HG02571 (cell line): Measurements from ENCODE around the gene RFX2.

ENCODE experiments used
- ATAC-seq: cut with Tn5 transposase; IDR thresholded peaks from one replicate; pipeline ENCODE4 v1.9.1; 2021; ENCODE audit warnings: mild to moderate bottlenecking, moderate library complexity; ENCODE audit not compliant: unreplicated experiment

RFX2 gene

DNA sequence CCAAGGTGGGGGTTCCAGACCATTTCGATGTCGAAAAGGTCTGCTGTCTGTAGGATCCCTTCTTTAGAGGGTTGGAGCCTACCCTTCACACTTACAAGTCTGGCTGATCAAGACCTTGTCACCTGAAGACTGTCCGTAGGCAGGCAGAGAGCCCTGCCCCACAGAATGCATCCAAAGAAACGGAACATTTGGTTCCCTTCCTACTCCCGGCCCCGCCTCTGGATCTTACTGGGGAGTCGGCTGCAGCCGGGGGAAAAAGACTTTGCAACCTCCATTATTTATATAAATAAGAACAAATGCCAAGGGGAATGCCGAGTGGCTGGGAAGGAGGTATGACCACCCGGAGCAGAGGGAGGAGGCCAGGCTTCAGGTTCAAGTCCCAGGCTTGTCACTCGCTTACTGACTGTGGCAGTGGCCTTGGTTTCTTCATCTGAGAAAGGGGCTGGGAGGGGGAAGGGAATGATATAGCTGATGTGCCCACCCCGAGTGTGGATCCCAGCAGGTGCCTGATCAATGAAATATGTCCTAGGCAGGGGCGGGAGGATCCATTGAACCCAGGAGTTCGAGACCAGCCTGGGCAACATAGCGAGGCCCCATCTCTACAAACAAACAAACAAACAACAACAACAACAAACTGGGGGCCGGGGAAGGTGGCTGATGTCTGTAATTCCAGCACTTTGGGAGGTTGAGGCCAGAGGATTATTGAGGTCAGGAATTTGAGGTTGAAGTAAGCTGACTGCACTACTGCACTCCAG, 48.7 kb downstream of the RFX2 start:
- ATAC-seq = no peak

DNA sequence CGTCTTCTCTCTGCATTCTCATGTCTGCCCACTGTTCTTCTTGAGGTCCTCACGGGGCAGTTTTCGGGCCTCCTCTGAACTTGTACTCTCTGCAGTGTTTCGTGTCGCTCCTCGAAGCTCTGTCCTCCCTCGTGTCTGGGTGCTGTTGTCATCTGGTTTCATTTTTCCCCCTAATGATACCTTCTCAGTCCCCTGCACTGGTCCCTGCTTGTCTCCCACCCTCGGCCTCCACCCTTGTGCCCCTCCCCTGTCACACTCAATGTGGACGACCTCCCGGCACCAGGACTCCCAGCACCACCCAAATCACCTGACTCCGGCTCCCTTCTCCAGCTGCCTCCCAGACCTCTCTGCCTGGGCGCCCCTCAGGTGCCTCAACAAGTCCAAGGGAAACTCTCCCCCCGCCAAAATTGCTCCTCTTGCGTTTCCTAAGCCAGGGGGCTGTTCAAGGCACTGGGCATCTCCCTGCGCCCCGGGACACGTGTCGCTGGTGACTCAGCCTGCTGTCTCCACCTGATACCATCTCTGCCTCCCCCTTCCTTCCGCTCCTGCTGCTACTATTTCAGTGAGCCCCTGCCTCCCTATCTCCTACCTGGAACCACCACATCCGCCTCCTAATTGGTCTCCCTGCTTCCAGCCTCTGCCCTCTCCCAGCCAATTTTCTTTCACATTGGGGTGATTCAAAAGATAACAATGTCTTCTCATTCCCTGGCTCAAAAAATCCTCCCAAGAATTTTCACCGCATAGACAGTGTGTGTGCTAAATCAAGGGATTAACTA, 49.5 kb downstream of the RFX2 start:
- no peak for ATAC-seq

DNA sequence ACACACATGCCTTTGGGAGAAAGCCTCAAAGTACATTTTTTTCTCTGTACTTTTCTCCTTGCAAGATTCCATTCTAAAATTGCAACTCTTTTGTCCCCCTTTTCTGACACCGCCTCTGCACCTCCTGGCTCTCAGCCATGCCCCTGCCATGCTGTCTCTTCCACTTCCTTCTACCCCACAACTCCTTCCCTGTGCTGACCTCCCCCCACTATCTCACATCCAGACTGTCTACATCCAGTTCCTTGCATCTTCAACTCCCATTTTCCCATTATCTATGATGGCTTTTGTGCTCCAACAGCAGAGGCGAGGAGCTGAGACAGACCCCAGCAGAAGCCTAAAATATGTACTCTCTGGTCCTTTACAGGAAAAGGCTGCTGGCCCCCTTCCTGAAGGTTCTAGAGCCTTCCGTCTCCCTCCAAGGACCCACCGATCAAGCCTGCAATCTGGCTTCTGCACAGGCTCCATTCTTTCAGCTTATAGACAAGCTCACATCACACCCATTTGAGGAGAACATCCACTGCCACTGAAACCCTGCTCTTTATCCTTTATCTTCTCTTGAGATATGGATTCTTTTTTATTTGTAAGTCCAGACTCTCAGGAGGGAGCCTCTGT, 50.2 kb downstream of the RFX2 start:
- ATAC-seq = no peak

DNA sequence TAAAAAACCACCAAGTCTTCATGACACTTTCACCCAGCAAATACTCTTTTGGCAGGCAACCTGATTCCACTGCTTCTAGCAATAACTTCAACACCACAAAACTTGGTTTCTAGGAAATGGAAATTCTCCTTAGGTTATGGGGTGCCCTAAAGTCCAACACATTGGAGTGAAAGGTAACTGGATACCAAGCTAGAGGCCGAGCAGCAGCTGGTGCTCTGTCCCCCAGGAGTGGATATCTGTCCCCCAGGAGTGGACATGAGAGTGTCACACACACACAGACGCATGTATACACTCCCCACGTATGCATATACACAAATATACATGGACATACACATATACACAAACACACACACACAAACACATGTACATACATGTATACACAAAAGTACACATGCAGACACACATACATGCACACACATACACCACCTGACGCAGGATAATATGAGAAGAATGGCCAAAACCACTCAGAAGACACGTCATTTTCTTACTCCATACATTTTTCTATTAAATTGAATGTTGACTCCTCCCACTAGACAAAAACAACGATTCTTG, 50.8 kb downstream of the RFX2 start:
- no peak for ATAC-seq

DNA sequence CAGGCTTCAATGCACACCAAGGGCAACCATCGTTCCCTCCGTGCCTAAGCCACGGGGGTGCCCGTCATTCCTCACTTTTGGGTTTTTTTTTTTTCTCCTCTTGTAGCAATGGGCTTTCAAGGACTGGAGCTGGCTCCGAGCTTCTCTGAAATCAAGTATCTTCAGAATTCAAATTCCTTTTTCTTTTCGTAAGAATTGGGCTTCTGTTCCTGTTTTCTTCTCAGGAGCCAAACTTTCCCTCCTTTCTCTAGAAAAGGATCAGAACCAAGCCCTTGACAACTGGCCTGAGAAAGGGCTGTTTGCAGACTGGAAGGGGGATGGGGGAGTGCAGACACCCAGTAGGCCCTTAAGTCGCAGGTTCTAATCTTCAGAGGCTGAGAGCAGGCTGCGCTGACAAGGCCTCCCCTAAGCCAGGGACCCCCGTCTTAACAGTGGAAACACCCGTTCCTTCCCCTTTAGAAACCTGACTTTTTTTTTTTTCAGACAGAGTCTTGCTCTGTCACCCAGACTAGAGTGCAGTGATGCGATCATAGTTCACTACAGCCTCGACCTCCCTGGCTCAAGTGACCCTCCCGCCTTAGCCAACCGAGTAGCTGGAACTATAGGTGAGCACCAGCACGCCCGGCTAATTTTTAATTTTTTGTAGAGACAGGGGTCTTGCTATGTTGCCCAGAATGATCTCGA, 51.6 kb downstream of the RFX2 start:
- no peak for ATAC-seq

DNA sequence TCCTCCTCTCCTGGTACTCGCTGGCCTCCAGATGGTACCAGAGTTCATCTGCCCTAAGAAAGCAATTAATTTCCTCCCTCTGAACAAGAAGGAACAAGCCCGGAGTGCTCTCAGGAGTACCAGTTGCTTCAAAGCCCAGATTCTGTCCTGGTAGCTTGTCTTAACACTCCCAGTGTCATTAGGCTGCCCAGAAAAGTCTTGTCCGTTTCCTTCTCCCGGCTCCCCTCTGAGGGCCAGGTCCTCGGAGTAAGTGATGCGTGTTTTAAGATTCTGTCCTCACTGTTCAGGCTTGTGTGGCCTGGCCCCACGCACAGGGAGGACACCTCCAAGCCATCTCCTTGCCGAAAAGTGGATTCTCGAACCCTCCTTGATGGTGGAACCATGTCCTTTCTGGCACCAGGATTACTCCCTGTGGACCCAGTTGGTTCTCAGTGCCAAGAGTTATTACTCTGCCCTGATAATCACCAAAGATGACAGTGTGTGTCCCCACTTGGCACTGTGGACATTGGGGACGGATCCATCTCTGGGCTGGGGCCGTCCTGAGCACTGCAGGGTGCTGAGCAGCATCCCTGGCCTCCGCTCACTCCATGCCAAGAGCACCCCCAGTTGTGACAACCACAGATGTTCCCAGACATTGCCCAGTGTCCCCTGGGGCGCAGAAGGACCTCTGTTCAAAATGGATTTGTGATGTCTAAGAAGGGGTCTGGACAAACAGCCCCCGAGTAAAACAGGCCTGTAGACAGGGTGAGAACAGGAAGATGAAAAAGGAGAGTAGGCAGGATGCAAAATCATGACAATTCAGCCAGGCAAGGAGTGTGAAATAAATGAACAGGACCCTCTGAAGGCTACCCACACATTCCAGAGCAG, 52.4 kb downstream of the RFX2 start:
- ATAC-seq = no peak

DNA sequence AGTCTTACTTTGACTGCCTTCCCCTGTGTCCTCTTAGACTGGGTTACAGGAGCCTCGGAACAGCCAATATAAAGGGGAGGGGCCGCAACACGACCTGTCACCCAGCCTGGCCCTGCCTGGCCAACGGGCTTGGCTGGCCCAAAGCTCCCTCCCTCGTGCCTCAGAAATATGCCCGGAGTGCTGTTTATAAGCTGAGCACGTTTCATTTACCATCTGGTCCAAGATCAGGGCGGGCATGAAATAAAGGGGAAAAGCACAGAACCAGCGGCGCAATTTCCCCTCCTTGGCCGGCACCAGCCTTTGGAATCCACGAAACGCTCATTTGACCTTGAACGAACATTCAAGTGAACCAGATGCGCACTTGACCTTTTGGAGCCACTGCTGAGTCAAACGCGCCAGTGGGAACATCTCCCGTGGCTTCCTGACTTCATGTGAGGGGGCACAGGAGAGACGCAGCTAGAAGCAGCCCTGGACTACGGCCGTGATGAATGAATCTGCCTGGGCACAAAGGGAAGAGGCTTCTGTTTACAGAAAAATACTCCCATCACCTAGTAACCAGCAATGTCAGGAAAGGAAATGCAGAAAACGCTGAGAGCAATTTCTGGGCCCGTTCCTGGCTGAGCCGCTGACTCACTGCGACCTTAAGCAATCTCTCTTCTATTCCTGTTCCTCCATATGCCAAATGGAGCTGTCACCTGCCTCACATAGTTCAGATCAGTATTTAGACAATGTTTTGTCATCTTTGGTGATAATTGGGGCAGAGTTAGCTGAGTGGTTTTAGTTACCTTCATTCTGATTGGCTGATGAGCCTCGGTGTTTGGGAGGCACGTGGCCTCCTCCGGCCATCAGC, 53.3 kb downstream of the RFX2 start:
- ATAC-seq = no peak

DNA sequence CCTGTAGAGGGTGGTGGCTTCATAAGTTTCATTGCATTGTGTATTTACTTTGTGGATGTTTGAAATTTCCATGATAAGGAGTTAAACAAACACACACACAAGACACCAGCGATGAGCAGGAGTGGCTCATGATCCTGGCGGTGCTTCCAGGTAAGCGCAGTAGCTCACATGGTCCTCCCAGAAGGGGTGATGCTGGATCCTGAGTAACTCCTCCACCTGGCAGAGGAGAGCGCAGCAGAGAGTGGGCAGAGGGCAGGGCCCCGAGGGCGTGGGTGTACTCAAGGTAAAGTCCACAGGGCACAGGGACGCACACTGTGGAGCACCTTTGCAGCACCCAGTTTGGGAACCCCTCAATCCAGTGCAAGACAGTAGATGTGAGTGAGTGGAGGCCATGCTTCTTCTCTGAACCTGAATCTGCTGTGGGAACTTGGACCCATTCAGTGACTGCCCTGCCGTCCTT, 54.0 kb downstream of the RFX2 start:
- ATAC-seq = no peak

DNA sequence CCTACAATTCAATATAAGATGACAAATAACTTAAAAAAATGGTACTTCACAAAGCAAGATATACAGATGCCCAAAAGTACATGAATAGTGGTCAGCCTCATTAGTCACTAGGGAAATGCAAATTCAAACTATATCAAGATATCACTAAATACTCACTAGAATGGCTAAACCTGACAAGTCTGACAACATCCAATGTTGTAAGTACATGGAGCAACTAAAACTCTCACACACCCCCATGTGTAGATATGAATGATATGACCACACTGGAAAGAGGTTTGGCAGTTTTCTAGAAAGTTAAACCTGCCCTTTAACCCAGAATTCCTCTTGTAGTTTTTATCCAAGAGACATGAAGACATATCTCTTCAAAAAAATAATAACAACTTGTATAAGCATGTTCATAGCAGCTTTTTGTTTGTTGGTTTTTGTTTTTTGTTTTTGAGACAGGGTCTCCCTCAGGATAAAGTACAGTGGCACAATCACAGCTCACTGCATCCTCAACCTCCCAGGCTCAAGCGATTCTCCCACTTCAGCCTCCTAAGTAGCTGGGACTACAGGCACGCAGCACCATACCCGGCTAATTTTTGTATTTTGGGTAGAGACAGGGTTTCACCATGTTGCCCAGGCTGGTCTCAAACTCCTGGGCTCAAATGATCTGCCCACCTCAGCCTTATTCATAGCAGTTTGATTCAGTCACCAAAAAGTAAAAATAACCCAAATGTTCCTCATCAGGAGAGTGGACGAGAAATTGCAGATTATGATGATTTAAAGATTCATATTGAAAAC, 55.1 kb downstream of the RFX2 start:
- ATAC-seq = no peak

DNA sequence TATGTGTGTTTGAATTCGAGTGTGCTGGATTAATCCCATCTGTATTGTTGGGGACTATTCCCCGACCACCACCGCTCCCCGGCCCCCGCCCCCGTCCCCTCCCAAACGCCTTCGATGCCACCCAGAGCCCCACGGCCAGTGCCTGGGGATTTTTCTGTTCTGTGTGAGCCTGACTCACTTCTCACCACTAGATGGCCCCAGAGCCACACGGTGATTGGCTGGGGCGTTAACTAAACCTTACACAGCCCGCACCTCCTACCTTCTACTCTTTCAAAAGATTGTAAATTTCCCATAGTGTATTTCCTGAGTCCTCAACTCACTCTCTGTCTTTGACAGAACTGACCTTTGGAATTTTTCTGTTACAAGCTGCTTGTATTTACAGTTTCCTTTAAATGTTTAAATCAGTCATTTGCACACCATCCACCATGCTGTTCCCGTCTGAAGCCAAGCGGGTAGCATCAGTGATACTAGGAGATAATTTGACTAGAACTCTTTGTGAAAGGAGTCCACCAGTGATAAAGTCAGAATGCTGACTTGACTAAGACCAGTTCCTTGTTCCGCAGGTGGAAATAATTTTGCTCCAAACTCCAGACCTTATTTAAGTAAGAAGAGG, 61.4 kb downstream of the RFX2 start:
- ATAC-seq = no peak

DNA sequence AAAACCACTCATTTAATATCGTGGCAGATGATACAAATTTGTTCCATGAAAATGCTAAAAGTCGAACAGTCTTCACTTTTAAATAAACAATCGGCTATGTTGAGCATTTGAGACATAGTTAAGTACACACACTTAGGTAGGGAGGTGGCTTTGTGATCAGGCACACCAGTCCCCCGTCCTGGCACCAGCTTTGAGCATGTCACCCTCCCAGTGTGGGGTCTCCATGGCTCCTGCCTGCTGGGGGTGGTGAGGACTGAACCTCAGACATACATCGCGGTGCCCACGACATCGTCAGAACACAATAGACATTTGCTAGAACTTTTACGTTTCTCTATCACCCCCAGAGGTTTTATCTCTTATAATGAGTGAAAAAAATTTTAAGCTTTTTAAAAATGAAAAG, 62.0 kb downstream of the RFX2 start:
- no peak for ATAC-seq

DNA sequence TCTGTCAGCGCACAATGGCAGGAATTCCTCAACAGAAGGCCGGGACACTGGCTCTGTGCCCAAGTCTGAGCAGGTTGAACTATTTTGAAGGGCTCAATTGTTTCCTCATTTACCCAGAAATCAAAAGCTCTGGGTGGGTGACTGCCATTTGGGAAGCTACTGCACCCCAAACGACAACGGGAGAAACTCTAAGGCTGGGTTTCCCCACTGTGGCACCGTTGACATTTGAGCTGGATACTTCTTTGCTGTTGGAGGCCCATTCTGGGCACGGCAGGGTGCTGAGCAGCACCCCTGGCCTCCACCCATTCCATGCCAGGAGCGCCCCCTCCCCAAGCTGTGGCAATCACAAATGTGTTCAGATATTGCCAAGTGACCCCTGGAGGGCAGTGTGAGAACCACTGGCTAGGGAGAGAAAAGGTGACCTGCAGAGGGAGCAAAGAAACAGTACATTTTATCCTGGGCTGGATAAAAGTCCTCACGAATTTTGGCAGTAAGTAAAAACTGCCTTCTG, 62.5 kb downstream of the RFX2 start:
- no peak for ATAC-seq

DNA sequence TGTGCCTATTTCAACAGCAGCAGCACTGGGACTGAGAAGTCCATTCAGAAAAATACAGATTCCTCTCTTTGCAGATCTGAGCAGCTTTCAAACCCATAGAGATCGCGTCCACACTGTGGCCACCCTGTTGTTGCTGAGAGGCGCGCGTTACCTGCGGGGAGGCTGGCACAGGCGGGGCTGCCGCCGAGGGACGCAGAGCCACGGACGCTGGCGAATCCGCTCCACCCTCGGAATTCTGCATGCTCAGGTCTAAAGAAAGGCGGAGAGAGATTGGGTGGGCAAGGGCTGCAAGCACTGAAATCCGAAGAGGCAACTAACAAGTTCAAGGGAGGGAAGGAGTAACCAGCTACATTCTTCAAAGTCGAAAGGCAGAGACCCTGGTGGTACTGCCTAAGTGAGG, 63.0 kb downstream of the RFX2 start:
- ATAC-seq = no peak

DNA sequence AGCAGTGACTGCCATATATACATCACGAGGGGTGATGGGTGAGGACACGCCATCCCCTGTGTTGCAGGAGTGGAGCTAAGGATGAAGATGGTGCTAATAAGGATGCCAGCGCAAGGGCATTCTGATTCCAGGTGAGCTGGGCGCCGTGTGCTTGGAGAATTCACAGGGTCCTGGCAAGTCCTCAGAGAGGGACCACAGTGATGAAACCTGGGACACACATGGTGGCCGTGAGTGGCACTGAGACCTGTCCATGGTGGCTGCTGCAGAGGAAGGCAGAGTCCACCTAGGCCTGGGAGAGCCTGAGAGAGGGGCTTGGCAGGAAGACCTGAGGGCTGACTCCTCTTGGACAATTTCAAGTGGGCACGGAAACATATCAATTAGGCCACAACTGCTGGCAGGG, 65.2 kb downstream of the RFX2 start:
- ATAC-seq = no peak

DNA sequence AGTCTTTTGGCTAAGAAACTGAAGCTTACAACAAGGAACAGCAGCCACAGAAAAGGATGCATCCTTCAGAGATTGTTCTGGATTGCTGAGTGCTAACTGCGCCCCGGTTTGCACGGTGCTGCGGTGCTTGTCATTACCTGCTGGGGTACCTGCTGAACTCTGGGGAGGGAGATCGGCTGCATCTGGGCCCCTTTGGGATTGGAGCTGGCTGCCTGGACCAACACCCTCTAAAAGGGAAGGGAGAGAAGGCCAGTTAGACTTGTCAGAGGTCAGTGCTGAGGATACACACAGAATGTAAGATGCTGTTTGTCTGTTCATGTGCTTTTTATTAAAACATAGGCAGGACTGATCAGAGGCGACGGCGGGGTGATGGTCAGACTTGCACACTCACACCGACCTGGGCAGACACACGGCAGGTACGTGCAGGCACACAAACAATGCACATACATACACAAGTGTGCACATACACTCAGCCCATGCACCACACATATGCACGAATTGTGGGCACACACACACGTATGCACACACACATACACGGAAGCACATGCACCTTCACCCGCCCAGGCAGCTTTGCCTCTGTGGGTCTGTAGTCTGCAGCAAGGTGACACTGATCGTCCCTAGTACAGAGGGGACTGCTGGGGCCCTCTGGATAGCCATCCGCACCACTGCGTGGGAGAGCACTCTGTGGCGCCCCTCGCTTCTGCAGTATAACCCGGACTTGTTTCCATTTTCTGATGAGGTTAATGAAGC, 66.1 kb downstream of the RFX2 start:
- no peak for ATAC-seq

DNA sequence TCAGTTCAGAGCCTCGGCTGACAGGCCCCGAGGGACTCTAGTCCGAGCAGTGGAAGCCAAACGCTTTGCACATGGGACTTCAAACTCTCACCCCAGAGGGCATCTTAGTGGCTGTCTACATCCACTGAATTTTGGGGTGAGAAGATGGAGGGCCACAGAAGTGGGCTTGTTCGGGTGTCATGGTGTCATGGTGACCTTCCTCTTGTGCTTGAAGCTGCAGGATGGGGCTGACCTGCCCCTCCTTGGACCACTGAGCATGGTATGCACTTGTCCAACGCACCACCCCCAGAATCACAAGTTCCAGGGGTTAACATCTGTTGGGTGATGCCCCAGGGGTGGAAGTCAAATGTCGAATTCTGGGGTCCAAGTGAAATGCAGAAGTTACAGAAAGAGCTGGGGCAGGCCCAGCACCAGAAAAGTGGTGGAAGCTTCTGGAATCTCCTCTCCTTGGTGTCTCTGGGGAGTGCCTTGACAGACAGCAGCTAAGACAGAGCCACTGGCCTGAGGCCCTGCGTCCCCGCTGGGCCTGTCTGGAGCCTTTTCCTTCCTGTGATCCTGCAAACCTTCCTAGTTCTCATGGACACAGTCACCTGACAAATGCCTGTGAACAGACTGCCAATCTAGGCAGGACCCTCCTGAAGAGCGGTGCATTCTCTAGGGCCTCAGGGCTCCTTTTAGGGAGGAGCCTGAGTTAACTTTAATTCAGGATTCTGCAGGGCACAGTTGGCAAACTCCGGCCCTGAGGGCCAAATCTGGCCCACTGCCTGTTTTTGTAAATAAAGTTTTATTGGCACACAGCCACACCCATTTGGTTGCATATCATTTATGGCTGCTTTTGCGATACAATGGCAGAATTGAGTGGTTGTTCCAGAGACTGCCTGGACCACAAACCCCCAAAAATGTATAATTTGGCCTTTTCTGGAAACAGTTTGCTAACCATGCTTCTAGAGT, 67.2 kb downstream of the RFX2 start:
- ATAC-seq = no peak
